Immature natural killer cell (primary cell): ENCODE measurements around the gene RAD51B. TPM values are rescaled to one million over a fixed set of nuclear protein-coding genes. Genes with fewer than 3 reads are reported as not detected.
"Not testable (repeated sequence)": the region's sequence is repeated elsewhere in the genome, so short reads cannot be mapped to it uniquely, and the experiment has no call there.

ENCODE experiments used
- DNase-seq, 3 donors: peaks; one replicate each; pipeline ENCODE4 v3.0.0; 2022; ENCODE audit warnings: mixed read lengths in 1 of 3
- H3K27ac Mint-ChIP-seq, 6 donors: one replicate each; pipeline ENCODE4 v1.8.0; 2020; ENCODE audit warnings: mixed read lengths in 6 of 6, mild to moderate bottlenecking in 5 of 6, inconsistent platforms in 4 of 6, moderate library complexity in 3 of 6
- H3K27me3 Mint-ChIP-seq, 3 donors: one replicate each; pipeline ENCODE4 v1.8.0; 2020 to 2021; ENCODE audit warnings: low read depth in 3 of 3, mild to moderate bottlenecking in 3 of 3, mixed read lengths in 3 of 3, moderate library complexity in 3 of 3, inconsistent platforms in 1 of 3
- H3K36me3 Mint-ChIP-seq, 3 donors: one replicate each; pipeline ENCODE4 v1.8.0; 2020; ENCODE audit warnings: mixed read lengths in 3 of 3, inconsistent platforms in 2 of 3, mild to moderate bottlenecking in 2 of 3
- H3K4me1 Mint-ChIP-seq, 2 donors: one replicate each; pipeline ENCODE4 v1.8.0; 2020; ENCODE audit warnings: inconsistent platforms in 2 of 2, mild to moderate bottlenecking in 2 of 2, mixed read lengths in 2 of 2, moderate library complexity in 1 of 2
- H3K4me3 Mint-ChIP-seq, 5 donors: one replicate each; pipeline ENCODE4 v1.8.0; 2020; ENCODE audit warnings: mild to moderate bottlenecking in 5 of 5, mixed read lengths in 5 of 5, inconsistent platforms in 3 of 5, moderate library complexity in 3 of 5
- H3K9me3 Mint-ChIP-seq, 6 donors: one replicate each; pipeline ENCODE4 v1.8.0; 2020; ENCODE audit warnings: mild to moderate bottlenecking in 6 of 6, mixed read lengths in 6 of 6, inconsistent platforms in 4 of 6, moderate library complexity in 3 of 6
- polyA plus RNA-seq, 3 donors: library from polyadenylated mRNA; unstranded; fragments of 300-500 nt; fragmentation: Illumina TruSeq; gene quantifications; one replicate each; pipeline ENCODE4 v1.2.3, GENCODE V29; 2021

The RAD51B gene
- polyA plus RNA-seq, 3 donors from 2014 or later, result 17.6 to 20.8 (median 17.7) TPM

DNA sequence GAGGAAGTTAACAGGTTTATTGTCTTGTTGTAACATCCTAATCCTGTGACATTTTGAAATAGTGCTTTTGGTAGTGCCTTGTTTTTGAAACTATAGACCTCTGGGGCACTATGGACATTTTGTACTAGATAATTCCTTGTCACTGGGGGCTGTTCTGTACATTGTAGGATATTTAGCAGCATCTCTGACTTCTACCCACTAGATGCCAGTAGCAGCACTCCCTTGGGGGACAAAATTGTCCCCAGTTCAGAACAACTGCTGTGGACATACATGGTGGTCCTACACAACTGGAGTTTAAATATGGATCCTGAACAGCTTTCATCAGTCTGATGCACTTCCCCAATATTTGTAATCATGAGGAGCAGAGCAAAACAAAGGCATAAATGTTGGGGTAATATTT lies 264.7 kb downstream of the RAD51B start:
- Mint-ChIP-seq H3K9me3 (no peaks in the 10 kb centered on the region), H3K4me1 (no peaks in the 10 kb centered on the region), H3K27me3 (peaks cover 0 to 1% (median 0%) of the 10 kb centered on the region in 3 donors), H3K4me3 (no peak overlapping the region), H3K36me3 (no peaks in the 10 kb centered on the region), H3K27ac (no peak overlapping the region)
- DNase-seq, result no peak

DNA sequence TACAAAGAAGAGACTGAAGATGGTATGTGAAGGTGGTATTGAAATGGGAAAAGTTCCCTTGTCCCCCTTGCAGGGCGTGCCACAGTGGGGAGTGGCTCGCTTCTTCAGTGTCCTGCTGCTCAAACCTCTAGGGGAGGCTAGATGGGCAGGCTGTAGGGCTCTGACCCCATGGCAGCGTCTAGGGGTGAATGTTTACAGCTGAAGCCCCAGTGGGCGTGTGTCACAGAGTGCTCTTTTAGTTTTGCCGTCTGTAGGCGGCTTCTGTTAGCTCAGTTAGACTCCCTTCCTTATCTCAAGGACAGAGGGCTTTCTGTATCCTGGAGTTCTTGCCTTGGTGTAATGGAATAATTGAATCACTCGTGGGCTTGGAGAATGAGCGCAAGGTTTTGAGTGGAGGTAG lies 266.2 kb downstream of the RAD51B start:
- Mint-ChIP-seq H3K4me3 (no peak overlapping the region), H3K4me1 (no peaks in the 10 kb centered on the region), H3K36me3 (no peaks in the 10 kb centered on the region), H3K9me3 (no peaks in the 10 kb centered on the region), H3K27me3 (peaks cover 0 to 2% (median 0%) of the 10 kb centered on the region in 3 donors), H3K27ac (no peak overlapping the region)
- DNase-seq, result no peak

DNA sequence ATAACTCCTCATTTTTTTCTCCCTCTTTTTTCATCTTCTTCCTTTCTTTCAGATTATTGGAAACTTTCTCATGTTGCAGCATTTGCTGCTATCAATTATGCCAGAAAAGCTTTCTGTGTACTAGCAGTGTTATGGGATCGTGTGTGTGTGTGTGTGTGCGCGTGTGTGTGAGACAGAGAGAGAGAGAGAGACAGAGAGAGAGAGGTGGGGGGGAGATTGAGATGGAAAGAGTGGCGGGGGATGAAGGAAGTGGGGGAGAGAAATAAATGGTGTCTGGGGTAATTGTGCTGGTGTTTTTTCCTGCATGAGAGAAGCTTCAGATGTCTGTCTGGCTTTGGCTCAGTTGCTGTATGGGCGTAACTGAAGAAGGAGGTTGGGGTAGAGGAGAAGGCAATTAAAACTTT lies 268.9 kb downstream of the RAD51B start:
- H3K27ac Mint-ChIP-seq, result peak overlapping the region in 1 of 6 donors; percentile 26
- no peaks in the 10 kb centered on the region for H3K36me3 Mint-ChIP-seq
- no peak overlapping the region for H3K4me3 Mint-ChIP-seq
- H3K9me3 Mint-ChIP-seq, result peaks cover 0 to 7% (median 0%) of the 10 kb centered on the region in 6 donors
- H3K4me1 Mint-ChIP-seq, result no peaks in the 10 kb centered on the region
- no peak for DNase-seq
- H3K27me3 Mint-ChIP-seq, result peaks cover 0 to 2% (median 0%) of the 10 kb centered on the region in 3 donors

DNA sequence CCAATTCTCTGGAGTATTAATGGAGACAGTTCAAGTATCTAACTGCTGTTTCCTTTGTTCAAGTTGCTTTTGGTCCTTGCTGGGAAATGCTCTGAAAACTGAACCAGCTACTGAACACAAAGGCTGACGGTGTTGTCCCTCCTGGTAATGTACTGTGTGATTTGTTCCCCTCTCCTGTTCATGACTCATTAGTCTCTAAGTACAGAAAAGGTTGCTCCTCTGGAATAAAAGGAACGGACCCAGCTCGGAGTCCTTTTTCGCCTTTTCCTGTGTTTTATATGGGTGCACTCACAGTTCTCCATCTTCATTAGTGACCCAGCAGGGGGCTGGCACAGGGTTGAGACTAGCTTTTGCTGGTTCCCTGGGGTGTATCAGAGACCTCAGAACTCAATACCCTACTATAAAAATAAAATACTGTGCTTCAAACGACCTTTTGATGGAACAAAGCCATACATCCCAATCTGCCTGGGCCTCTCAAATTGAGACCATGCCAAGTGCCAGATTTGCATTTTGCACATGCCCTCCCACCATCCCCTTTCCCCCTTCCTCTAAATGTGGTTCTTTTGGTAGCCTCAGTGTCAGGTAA lies 269.7 kb downstream of the RAD51B start:
- peaks cover 3 to 7% of the 10 kb centered on the region in 2 donors for H3K4me1 Mint-ChIP-seq
- DNase-seq, result no peak
- no peak overlapping the region for H3K4me3 Mint-ChIP-seq
- H3K27me3 Mint-ChIP-seq, result peaks cover 0 to 2% (median 0%) of the 10 kb centered on the region in 3 donors
- peaks cover 0 to 7% (median 0%) of the 10 kb centered on the region in 6 donors for H3K9me3 Mint-ChIP-seq
- no peaks in the 10 kb centered on the region for H3K36me3 Mint-ChIP-seq
- peak overlapping the region in 1 of 6 donors; percentile 8 for H3K27ac Mint-ChIP-seq

DNA sequence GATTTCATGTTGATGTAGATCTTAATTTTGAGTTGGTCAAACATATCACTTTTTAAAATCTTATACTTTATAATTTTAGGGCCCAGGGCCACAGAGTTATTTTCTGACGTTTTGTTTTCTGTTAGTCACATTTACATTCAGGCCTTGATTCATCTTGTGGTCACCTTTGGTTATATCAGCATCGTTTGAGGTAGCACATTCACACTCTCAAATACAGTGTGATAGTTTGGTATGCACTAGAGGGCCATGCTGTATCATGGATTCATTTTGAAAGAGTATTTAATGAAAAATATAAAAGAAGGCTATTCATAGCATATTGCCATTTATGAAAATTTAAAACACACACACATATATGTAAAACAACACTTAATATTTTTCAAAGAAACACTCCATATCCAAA lies 274.6 kb downstream of the RAD51B start:
- Mint-ChIP-seq H3K27ac (peak overlapping the region in 1 of 6 donors; percentile 41), H3K4me3 (no peak overlapping the region), H3K27me3 (peaks cover 0 to 4% (median 0%) of the 10 kb centered on the region in 3 donors), H3K36me3 (peaks cover 0 to 9% (median 6%) of the 10 kb centered on the region in 3 donors), H3K4me1 (peaks cover 4 to 11% of the 10 kb centered on the region in 2 donors), H3K9me3 (peaks cover 0 to 7% (median 0%) of the 10 kb centered on the region in 6 donors)
- peak in 2 of 3 donors; percentile 11 to 19 for DNase-seq

DNA sequence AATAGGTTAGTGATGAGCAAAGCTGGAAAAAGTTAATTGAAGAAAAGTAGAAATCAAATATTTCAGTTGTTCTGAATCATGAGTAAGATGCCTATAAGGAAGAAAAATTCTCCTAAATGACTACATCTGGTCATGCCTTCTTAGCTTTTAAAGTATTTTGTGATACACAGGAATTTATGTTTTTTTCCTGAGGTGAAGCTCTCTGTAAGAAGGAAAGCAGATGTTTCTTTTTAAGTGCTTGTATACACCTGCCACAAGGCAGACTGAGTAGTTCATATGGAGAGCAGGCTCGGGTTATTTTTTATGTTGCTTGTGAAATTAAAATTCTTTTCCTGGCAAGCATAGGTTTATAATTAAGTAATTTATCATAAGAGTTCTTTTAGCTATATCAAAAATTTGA lies 275.2 kb downstream of the RAD51B start:
- Mint-ChIP-seq H3K27ac (peak overlapping the region in 1 of 6 donors; percentile 41), H3K9me3 (peaks cover 0 to 7% (median 2%) of the 10 kb centered on the region in 6 donors), H3K27me3 (peaks cover 0 to 2% (median 2%) of the 10 kb centered on the region in 3 donors)

DNA sequence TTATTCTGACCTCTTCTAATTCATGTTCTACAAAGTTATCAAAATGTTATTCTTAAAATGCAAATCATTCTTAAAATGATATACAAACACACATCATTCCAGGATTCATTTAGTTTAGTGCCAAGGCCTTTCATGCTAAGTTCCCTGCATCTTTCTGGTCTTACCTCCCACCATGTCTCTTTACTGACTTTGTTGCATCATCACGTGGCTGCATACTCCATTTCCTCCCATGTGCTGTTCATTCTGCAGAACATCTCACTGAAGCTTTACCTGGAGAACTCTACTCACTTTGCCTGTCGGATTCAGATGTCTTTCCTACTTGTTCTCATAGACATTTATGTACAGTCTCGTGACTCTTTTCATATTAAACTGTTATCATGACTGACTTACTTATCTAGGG lies 278.1 kb downstream of the RAD51B start:
- no peak for DNase-seq
- no peak overlapping the region for H3K27ac Mint-ChIP-seq
- H3K9me3 Mint-ChIP-seq, result peaks cover 9 to 23% (median 19%) of the 10 kb centered on the region in 6 donors
- peaks cover 16 to 24% (median 23%) of the 10 kb centered on the region in 3 donors for H3K36me3 Mint-ChIP-seq
- H3K4me3 Mint-ChIP-seq, result no peak overlapping the region
- H3K27me3 Mint-ChIP-seq, result peaks cover 0 to 3% (median 3%) of the 10 kb centered on the region in 3 donors
- peaks cover 4 to 11% of the 10 kb centered on the region in 2 donors for H3K4me1 Mint-ChIP-seq

More for the DNA sequence above, 275.2 kb downstream of the RAD51B start:
- no peak overlapping the region for H3K4me3 Mint-ChIP-seq
- no peak for DNase-seq
- H3K4me1 Mint-ChIP-seq, result peaks cover 4 to 11% of the 10 kb centered on the region in 2 donors
- H3K36me3 Mint-ChIP-seq, result peaks cover 2 to 11% (median 10%) of the 10 kb centered on the region in 3 donors

DNA sequence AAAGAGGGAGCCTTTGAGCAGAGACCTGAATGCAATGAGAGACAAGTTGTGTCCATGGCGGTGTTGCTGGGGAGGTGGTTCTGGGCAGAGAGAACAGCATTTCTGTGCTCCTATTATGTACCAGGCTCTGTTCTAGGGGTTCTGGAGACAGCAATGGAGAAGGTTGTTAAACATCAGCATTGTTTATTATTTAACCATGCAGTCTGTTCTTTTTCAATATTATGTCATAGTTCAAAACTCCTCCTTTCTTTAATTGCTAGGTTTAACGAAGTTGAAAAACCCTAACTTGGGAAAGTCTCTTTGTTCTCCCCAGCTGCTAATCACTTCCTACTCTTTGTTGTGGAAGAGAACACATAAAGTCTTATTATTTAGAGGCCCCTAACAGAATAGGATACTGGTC lies 279.3 kb downstream of the RAD51B start:
- Mint-ChIP-seq H3K27ac (no peak overlapping the region), H3K27me3 (peaks cover 0 to 4% (median 3%) of the 10 kb centered on the region in 3 donors), H3K9me3 (peaks cover 9 to 23% (median 19%) of the 10 kb centered on the region in 6 donors), H3K36me3 (peaks cover 17 to 26% (median 25%) of the 10 kb centered on the region in 3 donors), H3K4me1 (peaks cover 4 to 9% of the 10 kb centered on the region in 2 donors), H3K4me3 (no peak overlapping the region)
- DNase-seq, result no peak

DNA sequence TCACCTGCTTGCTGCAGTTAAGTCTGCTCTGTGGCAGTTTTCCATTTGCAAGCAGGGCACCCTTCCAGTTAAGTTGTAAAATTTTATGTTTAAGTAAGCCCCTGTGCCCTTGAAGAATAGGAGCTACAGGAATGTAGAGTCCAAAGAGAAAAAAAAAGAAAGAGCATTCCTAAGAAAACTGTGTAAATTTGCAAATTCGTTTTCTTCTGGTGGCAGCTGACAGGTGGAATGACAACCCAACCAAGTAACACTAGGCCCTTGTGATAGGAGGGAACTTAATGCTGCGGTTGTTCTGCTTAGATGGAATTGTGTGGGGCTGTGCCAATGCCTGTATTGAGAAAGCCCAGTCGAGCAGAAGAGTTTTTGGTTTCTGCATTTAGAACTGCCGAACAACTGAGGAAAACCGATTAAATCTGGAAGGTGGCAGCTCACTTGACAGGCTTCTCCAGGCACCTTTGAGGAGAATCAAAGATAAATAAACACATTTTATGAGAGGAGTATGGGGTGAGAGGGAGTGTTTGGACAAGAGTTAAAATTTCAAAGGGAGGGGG lies 280.0 kb downstream of the RAD51B start:
- Mint-ChIP-seq H3K9me3 (peaks cover 9 to 23% (median 19%) of the 10 kb centered on the region in 6 donors), H3K36me3 (peaks cover 17 to 26% (median 25%) of the 10 kb centered on the region in 3 donors), H3K4me1 (peaks cover 0 to 1% of the 10 kb centered on the region in 2 donors), H3K4me3 (peak overlapping the region in 1 of 5 donors; percentile 12), H3K27ac (no peak overlapping the region), H3K27me3 (peaks cover 0 to 4% (median 3%) of the 10 kb centered on the region in 3 donors)
- DNase-seq, result no peak

DNA sequence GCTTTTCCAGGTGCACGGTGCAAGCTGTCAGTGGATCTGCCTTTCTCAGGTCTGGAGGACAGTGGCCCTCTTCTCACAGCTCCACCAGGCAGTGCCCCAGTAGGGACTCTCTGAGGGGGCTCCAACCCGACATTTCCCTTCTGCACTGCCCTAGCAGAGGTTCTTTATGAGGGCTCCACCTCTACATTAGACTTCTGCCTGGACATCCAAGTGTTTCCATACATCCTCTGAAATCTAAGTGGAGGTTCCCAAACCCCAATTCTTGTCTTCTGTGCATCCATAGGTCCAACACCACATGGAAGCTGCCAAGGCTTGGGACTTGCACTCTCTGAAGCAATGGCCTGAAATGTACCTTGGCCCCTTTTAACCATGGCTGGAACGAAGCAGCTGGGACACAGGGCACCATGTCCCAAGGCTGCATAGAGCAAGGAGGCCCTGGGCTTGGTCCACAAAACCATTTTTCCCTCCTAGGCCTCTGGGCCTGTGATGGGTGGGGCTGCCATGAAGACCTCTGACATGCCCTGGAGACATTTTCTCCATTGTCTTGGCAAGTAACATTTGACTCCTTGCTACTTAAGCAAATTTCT lies 282.2 kb downstream of the RAD51B start:
- not testable (repeated sequence) for H3K4me1 Mint-ChIP-seq, H3K27me3 Mint-ChIP-seq, DNase-seq, H3K4me3 Mint-ChIP-seq, H3K27ac Mint-ChIP-seq
- peaks cover 17 to 26% (median 25%) of the 10 kb centered on the region in 3 donors for H3K36me3 Mint-ChIP-seq
- peaks cover 9 to 23% (median 19%) of the 10 kb centered on the region in 6 donors for H3K9me3 Mint-ChIP-seq

DNA sequence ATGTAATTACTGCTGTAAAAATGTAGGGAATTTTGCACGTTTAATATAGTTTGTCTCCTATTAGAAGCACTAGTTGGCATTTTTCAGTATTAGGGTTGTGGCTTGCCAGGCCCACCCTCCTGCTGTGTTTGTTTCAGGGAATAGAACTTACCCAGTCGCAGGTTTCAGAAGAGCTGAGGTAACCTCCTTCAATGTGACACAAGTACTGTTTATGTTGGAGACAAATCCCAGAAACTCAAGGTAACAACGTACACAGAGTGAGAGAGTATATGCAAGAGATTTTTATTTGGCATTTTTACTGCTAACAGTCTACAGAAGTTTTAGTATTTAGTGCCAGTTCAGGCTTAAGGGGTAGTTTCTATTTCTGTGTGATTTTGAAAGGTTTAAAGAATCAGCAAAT lies 284.3 kb downstream of the RAD51B start:
- peaks cover 17 to 18% (median 17%) of the 10 kb centered on the region in 3 donors for H3K36me3 Mint-ChIP-seq
- H3K27ac Mint-ChIP-seq, result no peak overlapping the region
- peaks cover 9 to 23% (median 19%) of the 10 kb centered on the region in 6 donors for H3K9me3 Mint-ChIP-seq
- no peaks in the 10 kb centered on the region for H3K4me1 Mint-ChIP-seq
- no peak for DNase-seq
- no peak overlapping the region for H3K4me3 Mint-ChIP-seq
- H3K27me3 Mint-ChIP-seq, result peaks cover 0 to 3% (median 3%) of the 10 kb centered on the region in 3 donors

DNA sequence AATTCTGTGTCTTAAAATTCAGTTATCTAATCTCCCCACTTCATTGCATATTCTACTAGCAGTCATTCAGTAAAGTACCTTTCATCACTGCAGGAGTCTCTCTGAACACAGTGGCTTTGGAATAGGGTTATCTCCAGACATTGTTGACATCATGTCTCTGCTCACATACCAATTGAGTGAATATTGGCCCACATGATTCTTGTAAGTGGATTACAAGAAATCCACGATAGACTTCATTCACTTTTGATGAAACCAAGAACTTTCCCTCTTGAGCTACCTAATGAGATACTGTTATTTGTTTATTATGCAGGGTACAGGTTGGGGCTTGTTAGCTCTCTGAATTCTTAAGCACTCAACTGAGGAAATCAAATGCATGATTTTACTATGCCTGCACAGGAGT lies 284.9 kb downstream of the RAD51B start:
- H3K9me3 Mint-ChIP-seq, result peaks cover 9 to 23% (median 19%) of the 10 kb centered on the region in 6 donors
- H3K4me1 Mint-ChIP-seq, result peaks cover 5 to 7% of the 10 kb centered on the region in 2 donors
- H3K27ac Mint-ChIP-seq, result no peak overlapping the region
- peaks cover 0 to 3% (median 3%) of the 10 kb centered on the region in 3 donors for H3K27me3 Mint-ChIP-seq
- DNase-seq, result no peak
- peaks cover 17% of the 10 kb centered on the region in 3 donors for H3K36me3 Mint-ChIP-seq
- H3K4me3 Mint-ChIP-seq, result no peak overlapping the region

DNA sequence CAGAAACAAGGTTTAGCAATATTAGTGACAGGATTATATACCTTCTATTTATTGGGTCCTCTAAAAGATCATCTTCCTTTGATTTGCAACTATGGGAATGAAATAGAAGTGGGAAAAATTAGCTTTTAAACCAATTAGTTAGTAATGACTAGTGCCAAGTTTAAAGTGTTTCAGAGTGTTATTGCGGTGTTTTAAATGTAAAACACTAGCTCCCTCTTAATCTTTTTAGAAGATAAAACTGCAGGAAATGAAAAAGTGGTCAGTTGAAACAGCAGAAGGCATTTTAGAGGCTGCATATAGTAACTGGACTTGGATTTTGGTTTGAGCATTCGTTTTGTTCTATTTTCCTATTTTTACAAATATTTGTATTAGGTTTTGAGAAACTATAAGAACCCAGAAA lies 286.2 kb downstream of the RAD51B start:
- DNase-seq, result no peak
- no peak overlapping the region for H3K4me3 Mint-ChIP-seq
- no peak overlapping the region for H3K27ac Mint-ChIP-seq
- H3K27me3 Mint-ChIP-seq, result peaks cover 0 to 3% (median 0%) of the 10 kb centered on the region in 3 donors
- H3K9me3 Mint-ChIP-seq, result peaks cover 6 to 18% (median 15%) of the 10 kb centered on the region in 6 donors
- peaks cover 9 to 10% (median 10%) of the 10 kb centered on the region in 3 donors for H3K36me3 Mint-ChIP-seq
- peaks cover 14 to 18% of the 10 kb centered on the region in 2 donors for H3K4me1 Mint-ChIP-seq

DNA sequence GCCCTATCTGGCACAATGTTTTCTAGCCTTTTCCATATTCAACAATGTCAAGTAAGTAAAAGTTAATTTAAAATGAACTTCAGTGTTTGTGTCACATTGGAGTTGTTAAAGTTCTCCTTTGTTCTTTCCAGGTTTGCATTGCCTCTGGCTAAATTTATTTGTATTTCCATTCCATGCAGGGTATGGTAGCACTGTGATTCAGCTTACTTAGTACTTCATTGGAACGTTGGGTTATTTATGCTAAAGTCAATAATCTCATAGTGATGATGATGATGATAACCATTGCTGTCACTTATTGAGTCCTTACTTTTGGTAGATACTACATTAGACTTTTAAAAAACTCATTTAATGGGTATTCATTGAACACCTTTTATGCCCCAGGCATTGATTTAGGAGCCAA lies 286.9 kb downstream of the RAD51B start:
- H3K36me3 Mint-ChIP-seq, result peaks cover 7 to 8% (median 8%) of the 10 kb centered on the region in 3 donors
- H3K4me3 Mint-ChIP-seq, result no peak overlapping the region
- peaks cover 0 to 3% (median 0%) of the 10 kb centered on the region in 3 donors for H3K27me3 Mint-ChIP-seq
- peaks cover 2 to 11% (median 10%) of the 10 kb centered on the region in 6 donors for H3K9me3 Mint-ChIP-seq
- DNase-seq, result no peak
- peaks cover 20 to 25% of the 10 kb centered on the region in 2 donors for H3K4me1 Mint-ChIP-seq
- H3K27ac Mint-ChIP-seq, result no peak overlapping the region
